Activated T-helper 1 cell treated with Interleukin-2 at 50 U/mL for 16 hours (primary cell): Measurements from ENCODE around the gene BGN.

ENCODE experiments used
- DNase-seq: peaks from one replicate; pipeline ENCODE4 v3.0.0-alpha.2; 2020; ENCODE audit warnings: low read depth

BGN gene

DNA sequence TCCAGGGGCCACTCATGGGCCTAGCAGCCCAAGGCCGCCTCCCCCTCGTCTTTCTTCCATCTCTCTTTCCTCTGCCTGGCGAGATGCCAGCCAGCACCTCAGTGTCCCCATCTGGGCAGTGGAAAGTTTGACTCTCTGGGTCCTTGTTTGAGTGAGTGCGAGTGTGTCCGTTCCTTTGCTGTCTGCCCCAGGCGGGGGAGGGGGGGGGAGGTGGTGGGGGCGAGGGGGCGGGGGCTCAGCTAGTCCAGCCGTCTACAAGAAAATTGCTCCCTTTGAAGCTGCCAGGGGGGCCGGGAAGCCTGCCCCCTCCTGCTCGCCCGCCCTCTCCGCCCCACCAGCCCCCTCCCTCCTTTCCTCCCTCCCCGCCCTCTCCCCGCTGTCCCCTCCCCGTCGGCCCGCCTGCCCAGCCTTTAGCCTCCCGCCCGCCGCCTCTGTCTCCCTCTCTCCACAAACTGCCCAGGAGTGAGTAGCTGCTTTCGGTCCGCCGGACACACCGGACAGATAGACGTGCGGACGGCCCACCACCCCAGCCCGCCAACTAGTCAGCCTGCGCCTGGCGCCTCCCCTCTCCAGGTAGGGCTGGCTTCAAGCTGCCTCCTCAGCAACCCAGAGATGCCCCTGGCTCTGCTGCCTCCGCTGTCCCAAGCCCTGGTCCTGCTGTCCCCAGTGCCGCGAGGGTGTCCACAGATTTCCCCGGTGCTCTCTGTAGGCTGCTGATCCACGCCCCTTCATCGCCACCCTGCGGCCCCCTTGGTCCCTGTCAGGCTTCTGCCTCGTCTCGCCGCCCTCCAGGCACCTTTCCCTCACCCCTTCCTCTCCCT lies at the start of gene BGN:
TSS of gene BGN (plus strand) at position 440 of the 821 bp plus-strand sequence. CDS start 9,652 bp downstream, outside the sequence.
- DNase-seq = no peak

DNA sequence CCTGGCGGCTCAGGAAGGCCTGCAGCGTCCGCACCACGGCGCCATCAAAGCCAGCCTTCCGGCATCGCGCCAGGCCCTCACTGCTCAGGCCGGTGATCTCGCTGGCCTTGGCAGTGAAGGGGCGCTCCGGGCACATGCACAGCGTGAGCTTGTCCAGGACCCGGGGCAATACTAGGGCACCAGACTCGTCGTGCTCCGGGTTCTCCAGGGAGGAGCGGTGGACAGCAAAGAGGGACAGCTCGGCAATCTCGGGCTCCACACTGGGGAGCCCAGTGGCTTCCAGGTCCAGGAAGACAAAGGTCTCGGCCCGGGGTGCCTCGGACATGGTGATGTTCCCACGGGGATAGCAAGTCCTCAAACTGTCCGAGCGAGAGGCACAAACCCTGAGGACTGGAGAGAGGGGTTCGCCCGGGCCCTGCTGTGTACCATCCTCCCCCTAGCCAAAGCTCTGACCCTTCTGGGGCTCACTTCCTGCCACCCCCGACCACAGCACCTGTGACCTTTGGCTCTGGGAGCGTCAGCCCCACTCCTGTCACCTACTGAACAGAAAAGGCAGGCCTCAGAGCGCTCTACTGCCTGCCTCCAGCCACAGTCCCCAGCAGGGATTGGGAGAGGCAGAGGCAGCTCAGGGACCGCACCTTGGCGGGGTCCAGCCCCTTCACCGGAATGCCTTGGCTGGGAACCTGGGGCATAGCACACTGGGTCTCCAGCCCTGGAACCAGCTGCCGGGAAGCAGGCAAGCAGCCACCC lies 49.5 kb upstream of the BGN start:
- DNase-seq = no peak

DNA sequence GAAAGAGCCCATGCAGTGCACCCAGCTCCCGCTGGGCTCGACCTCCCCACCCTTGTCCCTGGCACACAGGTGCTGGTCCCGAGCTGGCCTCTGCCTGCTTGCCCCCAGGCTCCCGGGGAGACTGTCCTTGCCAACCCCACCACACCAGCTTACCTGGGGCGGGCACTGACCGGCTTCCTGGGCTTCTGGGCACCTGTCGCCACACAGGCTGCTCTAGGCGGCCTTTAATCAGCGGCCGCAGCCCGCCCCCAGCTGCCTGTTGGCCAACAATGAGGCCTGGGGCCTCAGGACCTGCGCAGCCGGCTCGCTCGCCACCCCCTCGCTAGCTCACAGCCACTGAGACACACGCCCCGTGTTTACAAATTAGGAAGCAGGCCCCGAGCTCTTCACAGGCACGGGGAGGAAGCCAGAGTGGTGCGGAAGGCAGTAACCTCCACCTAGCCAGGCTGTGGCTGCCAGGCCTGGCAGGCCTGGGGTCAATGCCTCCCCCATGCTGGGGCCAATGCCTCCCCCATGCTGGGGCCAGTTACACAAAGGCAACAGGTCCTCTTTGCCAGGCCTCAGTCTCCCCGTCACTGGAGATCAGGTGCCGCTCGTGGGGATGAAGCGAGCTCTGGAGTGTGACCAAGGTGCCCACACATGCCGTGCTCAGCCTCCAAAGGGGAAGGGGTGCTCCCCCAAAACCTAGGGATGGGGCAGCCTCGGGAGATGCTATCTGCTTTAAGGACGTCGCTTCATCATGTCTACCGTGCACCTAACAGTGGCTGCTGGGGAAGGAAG lies 48.7 kb upstream of the BGN start, which contains the start of gene TREX2:
TSS of gene TREX2 (minus strand) at position 201 of the 780 bp plus-strand sequence. CDS start 626 bp downstream, outside the sequence.
- no peak for DNase-seq

DNA sequence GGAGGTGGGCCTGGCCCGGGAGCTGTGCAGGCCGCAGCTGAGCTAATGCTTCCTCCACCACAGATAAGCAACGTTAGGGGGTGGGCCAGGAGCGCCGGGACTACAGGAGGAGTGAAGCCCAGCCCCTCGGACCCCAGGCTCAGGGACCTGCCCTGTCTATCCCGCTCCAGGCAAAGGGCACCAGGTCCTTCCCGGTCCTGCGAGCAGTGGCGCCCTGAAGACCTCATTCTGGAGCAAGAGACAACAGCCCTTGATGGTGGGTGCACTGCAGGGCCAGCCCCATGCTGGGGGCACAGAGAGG lies 48.2 kb upstream of the BGN start:
- DNase-seq = no peak

DNA sequence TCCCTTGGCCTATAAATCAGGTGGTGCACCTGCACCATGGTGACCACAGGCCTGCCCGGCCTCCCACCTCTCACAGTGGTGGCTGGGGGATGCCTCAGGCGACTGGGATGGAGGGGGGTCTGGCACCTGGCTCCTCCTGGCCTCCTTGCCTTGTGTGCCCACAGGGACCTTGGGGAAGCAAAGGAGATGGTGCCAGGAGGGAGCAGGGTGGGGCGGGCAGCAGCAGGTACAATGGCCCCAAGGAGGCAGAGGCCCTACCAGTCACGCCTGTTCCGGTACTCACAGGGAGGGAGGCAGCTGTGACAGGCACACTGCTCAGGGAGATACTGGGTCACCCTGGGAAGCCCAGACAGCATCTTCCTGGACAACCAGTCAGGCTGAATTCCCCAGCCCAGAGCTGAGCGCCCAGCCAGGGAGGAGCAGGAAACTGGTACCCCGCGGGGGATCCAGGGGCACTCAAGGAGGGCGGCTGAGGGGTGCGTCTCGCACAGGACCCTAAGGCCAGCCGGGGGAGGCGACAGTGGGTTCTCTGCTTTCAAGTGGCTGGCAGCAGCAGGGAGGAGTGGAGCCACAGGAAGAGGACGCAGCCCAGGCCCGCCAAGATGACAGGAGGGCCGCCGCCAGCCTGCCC lies 47.7 kb upstream of the BGN start:
- no peak for DNase-seq

DNA sequence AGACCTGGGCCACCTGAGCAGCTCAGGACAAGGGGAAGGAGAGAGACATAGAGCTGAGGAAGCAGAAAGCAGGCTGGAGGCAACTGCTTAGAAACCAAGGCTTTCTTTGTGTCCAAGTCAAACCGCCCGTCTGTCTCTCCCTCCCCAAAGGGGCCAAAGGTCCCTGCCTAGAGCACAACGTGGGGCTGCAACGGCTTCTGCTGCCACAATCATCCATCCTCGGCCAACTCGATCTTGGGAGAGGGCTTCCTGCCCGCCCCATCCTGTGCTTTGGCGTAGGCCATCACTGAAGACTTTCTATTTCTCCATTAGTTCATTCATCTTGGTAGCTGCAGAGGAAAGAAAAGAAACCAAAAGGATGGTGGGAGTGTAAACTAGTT lies 47.2 kb upstream of the BGN start:
- DNase-seq = no peak

DNA sequence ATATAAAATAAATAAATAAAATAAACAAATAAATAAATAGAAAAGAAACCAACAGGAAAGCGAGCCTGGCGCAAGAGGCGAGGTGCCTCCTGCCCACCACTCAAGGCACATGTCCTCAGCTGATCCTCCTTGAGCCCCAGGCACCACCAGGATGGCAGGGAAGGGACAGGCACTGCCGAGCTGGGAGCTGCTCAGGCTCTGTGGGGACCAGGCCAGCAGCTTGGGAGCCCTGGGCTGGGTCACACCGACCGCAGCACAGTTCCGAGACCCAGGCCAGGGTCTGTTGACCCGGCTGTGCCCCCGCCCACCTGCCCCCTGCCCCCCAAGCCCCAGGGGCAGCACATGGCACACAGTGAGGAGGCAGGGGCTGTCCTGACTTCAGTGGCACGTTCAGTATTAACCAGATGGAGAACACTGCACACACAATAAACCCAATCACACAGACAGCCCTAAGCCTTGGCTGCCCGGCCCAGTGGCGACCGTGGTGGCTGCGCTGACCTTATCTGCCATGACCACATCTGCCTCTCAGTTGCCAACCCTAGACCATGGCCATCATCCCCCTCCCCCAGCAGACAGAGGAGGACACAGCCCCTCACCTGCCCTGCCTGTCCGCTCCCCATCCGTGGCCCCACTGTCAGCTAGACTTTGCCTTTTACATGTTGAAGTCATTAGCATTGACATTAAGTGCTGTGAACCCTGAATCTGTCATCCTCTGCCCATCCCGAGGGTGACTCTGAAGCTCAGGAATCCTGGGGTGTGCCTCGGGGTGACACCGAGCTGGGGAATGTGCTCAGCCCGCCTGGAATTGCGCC lies 46.0 kb upstream of the BGN start:
- DNase-seq = no peak

DNA sequence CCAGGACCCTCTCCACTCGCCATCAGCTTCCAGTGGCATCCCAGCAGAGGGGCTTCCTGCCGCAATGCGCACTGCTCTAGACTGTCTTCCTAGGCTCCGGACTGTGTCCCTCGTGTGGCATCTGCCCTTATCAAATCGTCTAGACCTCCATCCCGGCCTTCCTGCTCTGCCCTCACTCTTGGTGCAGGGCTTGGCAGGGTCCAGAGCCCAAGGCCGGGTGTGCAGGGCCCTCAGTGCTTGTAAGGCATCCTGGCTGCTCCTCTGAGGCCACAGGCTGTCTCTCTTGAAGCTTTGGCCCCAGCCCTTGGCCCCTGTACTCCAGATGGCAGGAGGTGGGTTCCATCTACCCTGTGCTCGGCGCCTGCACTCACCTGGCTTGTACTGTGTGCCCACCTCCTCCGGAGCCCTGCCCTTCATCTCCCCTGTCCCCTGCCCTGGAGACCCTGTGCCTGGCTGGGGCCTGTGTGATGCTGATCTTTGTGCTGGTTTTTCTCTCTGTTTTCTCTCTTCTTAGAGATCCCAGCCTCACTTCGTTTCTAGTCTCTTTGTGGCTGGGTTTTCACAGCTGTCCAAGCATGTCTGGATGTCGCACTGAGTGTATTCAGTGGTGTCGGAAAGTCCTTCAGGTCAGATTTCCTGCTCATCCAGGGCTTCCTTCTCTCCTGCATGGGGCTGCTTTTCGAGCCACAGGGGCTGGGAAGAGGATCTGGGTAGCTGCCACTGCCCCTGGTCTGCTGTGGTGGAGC lies 45.2 kb upstream of the BGN start:
- DNase-seq = no peak

DNA sequence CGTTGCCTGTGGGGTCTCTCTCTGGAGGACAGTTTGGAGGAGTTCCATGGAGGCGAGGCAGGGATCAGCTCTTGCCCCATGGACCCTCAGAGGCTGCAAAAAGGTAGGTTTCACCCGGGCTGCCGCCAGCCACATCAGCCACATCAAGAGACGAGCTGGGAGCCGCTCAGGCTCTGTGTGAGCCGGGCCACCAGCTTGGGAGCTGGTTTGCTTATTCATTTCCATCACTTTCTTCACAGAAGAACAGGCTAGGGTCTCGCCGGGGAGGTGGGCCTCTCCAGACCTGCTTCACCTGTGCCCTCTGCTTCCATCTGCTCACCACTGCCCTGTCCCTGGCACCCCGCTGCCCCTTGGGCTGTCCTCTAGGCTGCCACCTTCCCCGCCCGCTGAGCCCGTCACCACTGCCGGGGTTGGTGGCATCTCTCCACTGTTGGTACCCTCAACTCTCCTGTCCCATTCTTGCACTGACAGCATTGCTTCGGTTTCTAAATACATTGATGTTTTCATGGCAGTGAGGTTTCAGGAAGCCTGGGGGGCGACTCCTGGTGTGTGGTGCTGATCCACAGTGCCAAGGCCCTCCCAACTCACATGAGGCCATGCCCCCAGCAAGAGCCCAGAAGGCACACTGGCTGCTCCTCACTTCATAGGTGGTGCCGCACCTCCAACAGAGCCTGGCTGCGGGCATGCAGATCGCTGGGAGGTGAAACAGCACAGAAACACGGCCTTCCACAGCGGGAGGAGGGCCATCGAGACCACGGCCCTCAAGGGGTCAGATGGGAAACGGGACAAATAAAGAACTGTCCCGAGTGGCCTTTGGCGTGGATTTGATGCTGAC lies 44.4 kb upstream of the BGN start:
- no peak for DNase-seq

DNA sequence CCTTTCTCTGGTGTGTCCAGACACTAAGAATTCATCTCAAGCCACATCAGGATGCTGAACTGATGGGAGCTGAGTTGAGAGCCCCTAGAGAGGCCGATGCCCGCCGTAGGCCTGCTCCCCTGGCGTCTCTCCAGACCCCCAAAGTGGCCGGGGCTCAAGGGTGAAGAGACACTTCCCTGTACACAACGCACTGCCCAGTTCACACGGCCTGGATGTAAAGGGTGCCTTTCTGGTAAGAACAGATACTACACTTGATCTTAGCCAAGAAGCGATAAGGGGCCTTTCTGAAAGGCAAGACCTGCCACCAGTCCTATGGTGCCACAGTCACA lies 43.9 kb upstream of the BGN start:
- no peak for DNase-seq

DNA sequence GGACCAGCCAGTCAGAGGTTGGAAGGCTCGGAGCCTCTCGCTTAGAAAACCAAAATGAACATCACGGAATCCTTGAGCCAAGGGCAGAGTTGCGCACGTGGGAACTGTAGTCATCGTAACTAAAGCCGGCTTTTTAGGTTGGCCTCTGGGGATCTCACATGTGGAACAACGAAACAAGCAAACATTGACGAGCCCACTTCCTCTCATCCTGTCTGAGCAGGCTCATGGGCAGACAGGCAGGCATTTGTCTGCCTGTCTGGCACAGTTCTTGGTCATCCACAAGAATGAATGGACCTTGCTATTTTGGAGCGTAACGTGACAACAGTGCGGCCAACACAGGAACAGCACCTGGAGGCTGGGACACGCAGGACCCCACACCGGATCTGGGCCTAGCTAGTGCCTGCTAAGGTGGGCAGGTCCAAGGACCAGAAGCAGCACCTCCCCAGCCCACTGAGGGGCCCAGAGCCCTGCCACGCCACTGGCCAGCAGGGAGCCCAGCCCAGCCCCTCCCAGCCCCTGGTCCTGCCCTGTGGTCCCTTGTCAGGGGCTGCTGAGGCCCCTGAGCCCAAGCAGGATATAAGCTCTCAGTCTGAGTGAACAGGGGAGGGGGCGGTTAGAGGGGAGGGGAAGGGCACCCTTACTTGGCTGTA lies 39.8 kb upstream of the BGN start:
- DNase-seq = no peak

DNA sequence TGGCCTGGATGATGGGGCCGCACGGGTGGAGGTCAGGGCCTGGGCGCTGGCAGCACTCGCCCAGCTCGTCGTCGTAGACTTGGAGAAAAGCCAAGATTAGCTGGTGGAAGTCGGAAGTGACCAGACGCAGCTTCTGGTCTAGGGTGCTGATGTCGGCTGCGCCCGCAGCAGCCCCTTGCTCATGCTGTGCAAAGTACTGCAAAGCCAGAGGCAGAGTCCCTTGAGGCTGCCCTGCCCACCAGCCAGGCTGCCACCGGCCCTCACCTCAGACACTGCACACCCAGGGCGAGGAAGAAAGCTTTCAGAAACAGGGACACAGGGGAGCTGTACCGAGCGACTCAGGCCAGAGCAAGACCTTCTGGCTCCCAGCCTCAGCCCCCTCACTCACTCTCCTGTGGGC lies 39.2 kb upstream of the BGN start:
- no peak for DNase-seq

DNA sequence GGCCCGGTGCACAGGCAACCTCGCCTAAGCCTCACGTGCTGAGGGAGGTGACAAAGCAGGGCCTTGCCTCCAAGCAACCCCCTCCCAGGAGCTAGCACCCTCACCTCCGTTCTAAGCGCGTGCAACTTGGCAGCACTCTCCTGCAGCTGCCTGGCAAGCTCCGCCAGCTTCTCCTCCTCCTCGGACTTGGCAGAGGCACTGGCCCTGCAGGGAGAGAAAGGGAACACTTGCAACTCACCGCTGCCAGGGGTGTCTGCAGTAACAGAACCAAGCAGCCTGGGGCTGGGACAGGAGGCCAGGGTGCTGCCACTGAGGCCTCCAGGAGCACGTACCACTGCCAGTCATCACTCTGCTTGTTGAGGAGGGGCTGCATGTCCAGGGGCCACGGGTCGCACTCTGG lies 38.6 kb upstream of the BGN start:
- DNase-seq = no peak

DNA sequence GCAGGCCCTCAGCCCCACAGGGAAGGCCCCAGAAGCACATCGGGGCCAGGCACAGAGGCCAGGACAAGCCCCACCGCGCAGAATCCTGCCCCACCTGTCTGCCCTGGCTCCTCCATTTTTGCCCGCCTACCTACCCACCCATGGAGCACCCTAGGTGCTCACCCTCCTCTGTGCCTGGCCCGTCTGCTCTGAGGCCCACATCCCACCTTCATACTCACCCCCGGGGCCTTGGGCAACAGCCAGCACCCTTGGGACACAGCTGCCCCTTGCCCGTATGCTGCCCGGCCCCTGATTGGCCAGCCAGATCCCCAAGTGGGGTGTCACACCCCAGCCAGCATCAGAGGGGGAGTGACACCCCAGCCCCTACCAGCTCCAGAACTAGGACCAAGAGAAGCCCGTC lies 38.1 kb upstream of the BGN start:
- no peak for DNase-seq

DNA sequence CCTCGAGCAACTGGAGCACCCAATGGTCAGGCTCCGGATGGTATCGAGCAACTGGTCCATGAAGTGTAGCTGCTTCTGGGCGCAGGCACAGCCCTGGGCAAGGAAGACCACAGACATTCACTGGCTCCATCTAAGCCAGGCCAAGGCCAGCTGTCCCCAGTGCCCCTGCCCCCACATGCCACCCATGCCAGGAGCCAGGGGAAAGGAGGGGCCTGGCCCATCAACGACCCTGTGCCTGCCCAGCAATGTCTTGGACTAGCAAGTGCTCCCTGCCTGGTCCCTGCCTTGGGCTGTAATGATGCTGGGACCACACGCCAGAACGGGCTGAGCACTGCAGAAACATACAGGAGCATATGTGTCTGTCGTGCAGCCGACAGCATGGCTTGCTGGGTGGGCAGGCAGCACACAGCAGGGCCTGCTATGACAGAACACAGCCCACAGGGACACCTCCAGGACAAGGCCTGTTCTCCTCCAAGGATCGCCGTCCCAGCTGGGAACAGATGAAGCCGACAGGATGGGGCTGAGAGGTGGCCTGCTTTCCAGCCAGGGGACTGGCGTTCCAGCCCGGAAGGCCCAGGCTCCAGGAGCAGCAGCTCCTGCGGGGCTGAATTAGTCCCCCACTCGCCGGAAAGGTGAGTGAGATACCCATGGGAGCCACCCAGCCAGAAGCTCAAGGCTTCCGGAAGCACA lies 37.5 kb upstream of the BGN start:
- no peak for DNase-seq

DNA sequence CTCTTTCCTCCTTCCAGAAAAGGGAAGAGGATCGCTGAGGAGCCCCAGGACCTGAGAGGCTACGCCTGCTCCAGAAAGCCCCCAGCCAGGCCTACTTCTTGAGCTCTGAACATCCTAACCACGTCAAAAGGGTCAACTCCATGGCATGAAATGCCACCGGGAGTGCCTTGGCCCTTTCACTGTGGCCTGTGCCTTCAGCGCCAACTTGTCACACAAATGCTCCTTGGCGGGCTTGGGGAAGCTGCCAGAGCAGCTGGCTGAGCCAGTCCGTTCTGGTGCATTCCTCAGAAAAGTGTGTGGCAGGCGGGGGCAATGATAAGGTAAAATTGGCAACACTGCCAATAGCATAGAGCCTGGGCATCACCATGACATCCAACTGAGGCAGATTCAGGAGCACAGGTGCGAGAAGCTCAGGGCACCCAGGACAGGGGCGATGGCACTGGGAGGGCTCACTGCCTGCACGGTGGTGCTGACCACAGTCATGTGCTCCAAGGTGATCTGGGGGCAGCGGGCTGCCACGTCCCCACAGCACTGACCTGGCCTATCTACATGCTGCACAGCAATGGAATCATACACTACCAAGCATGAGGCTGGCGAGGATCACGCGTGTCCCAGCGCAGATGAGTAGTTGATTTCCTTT lies 36.8 kb upstream of the BGN start:
- DNase-seq = no peak

DNA sequence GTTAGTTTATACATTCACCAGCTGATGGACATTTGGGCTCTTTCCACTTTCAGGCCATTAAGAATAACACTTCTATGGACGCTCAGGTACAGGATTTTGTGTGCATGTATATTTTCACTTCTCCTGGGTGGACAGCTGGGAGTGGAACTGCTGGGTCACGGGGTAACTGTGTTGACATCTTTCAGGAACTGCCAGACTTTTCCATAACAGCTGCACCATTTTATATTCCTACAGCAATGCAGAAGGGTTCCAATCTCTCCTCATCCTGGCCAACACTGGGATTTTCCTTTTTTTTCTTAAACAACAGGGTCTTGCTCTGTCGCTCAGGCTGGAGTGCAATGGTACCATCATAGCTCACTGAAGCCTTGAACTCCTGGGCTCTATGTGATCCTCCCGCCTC lies 36.3 kb upstream of the BGN start:
- no peak for DNase-seq

DNA sequence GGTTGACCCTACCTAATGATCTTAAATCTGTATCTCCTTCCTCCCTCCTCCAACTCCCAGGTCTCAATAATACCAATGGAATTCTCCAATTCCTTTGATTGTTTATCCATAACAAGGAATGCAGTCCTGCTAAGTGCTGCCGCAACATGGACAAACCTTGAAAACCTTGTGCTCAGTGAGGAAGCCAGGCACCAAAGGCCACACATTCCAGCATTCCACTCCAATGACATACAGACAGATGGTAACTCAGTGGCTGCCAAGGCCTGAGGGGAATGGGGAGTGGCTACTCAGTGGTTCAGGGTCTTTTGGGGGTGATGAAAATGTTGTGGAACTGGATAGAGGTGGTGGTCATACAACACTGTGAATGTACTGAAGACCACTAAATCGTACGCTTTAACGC lies 34.8 kb upstream of the BGN start:
- DNase-seq = no peak
